ENCODE data around the gene CREBBP. TPM values are rescaled to one million over a fixed set of nuclear protein-coding genes. Genes with fewer than 3 reads are reported as not detected.
"Not testable (repeated sequence)": the region's sequence is repeated elsewhere in the genome, so short reads cannot be mapped to it uniquely, and the experiment has no call there.

CREBBP gene
- polyA plus RNA-seq, 1 experiment: 9.8 TPM

DNA sequence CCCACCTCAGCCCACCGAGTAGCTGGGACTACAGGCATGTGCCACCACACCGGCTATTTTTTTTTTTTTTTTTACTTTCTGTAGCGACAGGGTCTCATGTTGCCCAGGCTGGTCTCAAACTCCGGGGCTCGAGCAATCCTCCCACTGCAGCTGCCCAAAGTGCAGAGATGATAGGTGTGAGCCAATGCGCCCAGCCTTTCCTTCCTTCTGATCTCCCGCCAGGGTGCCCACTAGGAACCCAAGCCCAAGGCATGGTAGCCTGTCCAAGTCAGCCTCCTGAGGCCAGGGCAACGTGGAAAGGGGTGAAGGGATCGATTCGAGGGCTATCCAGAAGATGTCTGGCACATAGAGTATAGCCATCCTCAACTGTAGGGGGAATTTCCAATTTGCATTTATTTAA lies 9.6 kb upstream of the CREBBP start:
- Histone ChIP-seq H3K27ac (ENCODE audit: low read depth, low read length) (no peak overlapping the region), H3K4me3 (ENCODE audit: low read depth, low read length) (no peak overlapping the region), H3K27me3 (ENCODE audit: control insufficient read depth, insufficient read depth, low read length) (peaks cover 2% of the 10 kb centered on the region), H3K9me3 (ENCODE audit: control insufficient read depth, insufficient read depth, low read length) (peaks cover under 1% of the 10 kb centered on the region; the same call in 1 of the 2 replicates)
- CTCF ChIA-PET: no interaction called here
- TF ChIP-seq CTCF (IDR thresholded peaks at IDR 0.05; ENCODE audit: low read depth, low read length): no peak
- POLR2A ChIA-PET: no interaction called here
- DNase-seq (ENCODE audit: low read depth, low spot score): no peak

DNA sequence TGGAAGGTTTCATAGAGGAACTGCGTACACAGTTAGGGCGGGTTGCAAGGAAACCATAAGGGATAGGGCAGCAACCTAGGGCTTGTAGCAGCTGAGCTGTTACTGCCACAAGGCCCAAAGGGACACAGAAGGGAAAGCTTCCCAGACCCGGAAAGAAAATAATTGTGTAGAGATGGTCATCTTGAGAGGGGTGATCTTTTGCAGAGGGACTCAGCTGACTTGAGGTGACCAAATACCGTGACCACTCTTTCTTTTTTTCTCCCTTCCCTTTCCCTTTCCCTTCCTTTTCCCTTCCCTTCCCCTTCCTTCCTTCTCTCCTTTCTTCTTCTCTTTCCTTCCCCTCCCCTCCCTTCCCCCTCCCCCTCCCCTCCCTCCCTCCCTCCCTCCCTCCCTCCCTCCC lies 8.5 kb upstream of the CREBBP start:
- no peaks in the 10 kb centered on the region; the same call in 1 of the 2 replicates for H3K9me3 ChIP-seq (ENCODE audit: control insufficient read depth, insufficient read depth, low read length)
- peaks cover 2% of the 10 kb centered on the region for H3K27me3 ChIP-seq (ENCODE audit: control insufficient read depth, insufficient read depth, low read length)
- DNase-seq (ENCODE audit: low read depth, low spot score): no peak
- ChIA-PET POLR2A (no interaction called here), CTCF (interaction anchor here (0.8 kb wide), 1 partner anchor 9 kb away, joined by 3 read pairs; no protein-coding TSS in a partner anchor)
- no peak for TF ChIP-seq CTCF (IDR thresholded peaks at IDR 0.05; ENCODE audit: low read depth, low read length)
- H3K4me3 ChIP-seq (ENCODE audit: low read depth, low read length): no peak overlapping the region
- no peak overlapping the region for H3K27ac ChIP-seq (ENCODE audit: low read depth, low read length)

DNA sequence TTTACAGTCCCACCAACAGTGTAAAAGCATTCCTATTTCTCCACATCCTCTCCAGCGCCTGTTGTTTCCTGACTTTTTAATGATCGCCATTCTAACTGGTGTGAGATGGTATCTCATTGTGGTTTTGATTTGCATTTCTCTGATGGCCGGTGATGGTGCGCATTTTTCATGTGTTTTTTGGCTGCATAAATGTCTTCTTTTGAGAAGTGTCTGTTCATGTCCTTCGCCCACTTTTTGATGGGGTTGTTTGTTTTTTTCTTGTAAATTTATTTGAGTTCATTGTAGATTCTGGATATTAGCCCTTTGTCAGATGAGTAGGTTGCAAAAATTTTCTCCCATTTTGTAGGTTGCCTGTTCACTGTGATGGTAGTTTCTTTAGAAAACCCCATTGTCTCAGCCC lies 5.5 kb upstream of the CREBBP start:
- H3K9me3 ChIP-seq (ENCODE audit: control insufficient read depth, insufficient read depth, low read length); H3K27me3 ChIP-seq (ENCODE audit: control insufficient read depth, insufficient read depth, low read length); H3K27ac ChIP-seq (ENCODE audit: low read depth, low read length); DNase-seq (ENCODE audit: low read depth, low spot score); H3K4me3 ChIP-seq (ENCODE audit: low read depth, low read length); CTCF ChIA-PET; POLR2A ChIA-PET: not testable (repeated sequence)

DNA sequence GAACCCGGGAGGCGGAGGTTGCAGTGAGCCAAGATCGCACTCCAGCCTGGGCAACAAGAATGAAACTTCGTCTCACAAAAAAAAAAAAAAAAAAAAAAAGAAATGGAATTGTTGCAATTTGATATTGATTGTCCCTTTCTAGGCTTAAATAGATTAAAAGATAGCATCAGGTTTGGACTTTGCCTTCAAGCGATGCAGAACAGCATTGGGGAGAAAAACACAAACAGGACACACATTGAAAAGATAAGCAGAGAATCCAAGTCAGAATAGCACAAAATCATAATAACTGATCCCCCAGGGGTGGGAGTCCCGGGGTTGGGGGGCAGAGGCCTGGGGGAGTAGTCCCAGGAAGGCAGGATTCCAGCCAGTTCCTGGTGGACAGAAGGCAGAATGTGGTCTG lies 3.9 kb upstream of the CREBBP start:
- no peak for TF ChIP-seq CTCF (IDR thresholded peaks at IDR 0.05; ENCODE audit: low read depth, low read length)
- H3K4me3 ChIP-seq (ENCODE audit: low read depth, low read length): no peak overlapping the region
- DNase-seq (ENCODE audit: low read depth, low spot score): no peak
- H3K27ac ChIP-seq (ENCODE audit: low read depth, low read length): no peak overlapping the region
- peaks cover 8% of the 10 kb centered on the region; the same call in 1 of the 2 replicates for H3K9me3 ChIP-seq (ENCODE audit: control insufficient read depth, insufficient read depth, low read length)
- POLR2A ChIA-PET: interaction anchor here (0.7 kb wide), 1 partner anchor 110 kb away, joined by 8 read pairs; no protein-coding TSS in a partner anchor
- CTCF ChIA-PET: no interaction called here
- H3K27me3 ChIP-seq (ENCODE audit: control insufficient read depth, insufficient read depth, low read length): peaks cover 2% of the 10 kb centered on the region

- peaks cover 10% of the 10 kb centered on the region; the same call in 1 of the 2 replicates for H3K9me3 ChIP-seq (ENCODE audit: control insufficient read depth, insufficient read depth, low read length)
- no peak for TF ChIP-seq CTCF (IDR thresholded peaks at IDR 0.05; ENCODE audit: low read depth, low read length)
- no peak overlapping the region for H3K4me3 ChIP-seq (ENCODE audit: low read depth, low read length)
- H3K27ac ChIP-seq (ENCODE audit: low read depth, low read length): no peak overlapping the region
- H3K27me3 ChIP-seq (ENCODE audit: control insufficient read depth, insufficient read depth, low read length): no peaks in the 10 kb centered on the region
- no peak for DNase-seq (ENCODE audit: low read depth, low spot score)
- POLR2A ChIA-PET: no interaction called here
- CTCF ChIA-PET: no interaction called here
Observed at GRCh38 chr16:3882531-3882930, 2.0 kb upstream of the CREBBP start.
